D721Med (cell line): ENCODE results near the gene KCNC2.

Experiments
- DNase-seq: peaks from one replicate; pipeline ENCODE4 v3.0.0; 2011; ENCODE audit warnings: low spot score; ENCODE audit not compliant: insufficient read length
- FAIRE-seq: peaks from 2 replicates; lab custom pipeline; 2011; peaks lifted over from hg19 to GRCh38; lab: Jason Lieb, UNC
- TF ChIP-seq, protein P1 (sequence below): IDR thresholded peaks from 2 replicates; pipeline ENCODE4 v1.5.1; 2012; ENCODE audit warnings: mild to moderate bottlenecking, control low read depth; ENCODE audit not compliant: insufficient read depth; ENCODE audit errors: missing control alignments

KCNC2 gene

DNA sequence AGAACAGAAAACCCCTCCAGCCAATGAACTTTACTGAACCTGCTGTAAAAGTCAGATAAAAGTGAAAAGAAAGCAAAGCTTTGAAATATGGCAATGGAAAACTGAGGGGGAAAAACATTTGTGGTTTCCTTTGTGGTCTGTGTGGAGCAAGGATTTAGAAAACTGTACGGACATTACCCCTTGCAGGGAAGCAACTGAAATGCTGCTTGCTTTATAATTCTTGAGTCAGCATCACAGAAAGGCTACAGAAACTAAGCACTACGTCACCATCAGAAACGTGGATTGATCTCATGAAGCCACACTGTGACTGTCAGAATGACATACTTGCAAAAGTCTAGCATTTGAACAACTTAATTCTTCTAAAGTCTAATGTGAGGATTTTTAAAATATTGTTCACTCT lies 2.4 kb upstream of the KCNC2 start:
- DNase-seq: no peak
- TF ChIP-seq, protein P1, sequence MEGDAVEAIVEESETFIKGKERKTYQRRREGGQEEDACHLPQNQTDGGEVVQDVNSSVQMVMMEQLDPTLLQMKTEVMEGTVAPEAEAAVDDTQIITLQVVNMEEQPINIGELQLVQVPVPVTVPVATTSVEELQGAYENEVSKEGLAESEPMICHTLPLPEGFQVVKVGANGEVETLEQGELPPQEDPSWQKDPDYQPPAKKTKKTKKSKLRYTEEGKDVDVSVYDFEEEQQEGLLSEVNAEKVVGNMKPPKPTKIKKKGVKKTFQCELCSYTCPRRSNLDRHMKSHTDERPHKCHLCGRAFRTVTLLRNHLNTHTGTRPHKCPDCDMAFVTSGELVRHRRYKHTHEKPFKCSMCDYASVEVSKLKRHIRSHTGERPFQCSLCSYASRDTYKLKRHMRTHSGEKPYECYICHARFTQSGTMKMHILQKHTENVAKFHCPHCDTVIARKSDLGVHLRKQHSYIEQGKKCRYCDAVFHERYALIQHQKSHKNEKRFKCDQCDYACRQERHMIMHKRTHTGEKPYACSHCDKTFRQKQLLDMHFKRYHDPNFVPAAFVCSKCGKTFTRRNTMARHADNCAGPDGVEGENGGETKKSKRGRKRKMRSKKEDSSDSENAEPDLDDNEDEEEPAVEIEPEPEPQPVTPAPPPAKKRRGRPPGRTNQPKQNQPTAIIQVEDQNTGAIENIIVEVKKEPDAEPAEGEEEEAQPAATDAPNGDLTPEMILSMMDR: no peak
- FAIRE-seq: no peak

- FAIRE-seq: no peak
- TF ChIP-seq, protein P1: no peak
- no peak for DNase-seq
Measured at GRCh38 chr12:75208856-75209811, 505 bp downstream of the KCNC2 start.

DNA sequence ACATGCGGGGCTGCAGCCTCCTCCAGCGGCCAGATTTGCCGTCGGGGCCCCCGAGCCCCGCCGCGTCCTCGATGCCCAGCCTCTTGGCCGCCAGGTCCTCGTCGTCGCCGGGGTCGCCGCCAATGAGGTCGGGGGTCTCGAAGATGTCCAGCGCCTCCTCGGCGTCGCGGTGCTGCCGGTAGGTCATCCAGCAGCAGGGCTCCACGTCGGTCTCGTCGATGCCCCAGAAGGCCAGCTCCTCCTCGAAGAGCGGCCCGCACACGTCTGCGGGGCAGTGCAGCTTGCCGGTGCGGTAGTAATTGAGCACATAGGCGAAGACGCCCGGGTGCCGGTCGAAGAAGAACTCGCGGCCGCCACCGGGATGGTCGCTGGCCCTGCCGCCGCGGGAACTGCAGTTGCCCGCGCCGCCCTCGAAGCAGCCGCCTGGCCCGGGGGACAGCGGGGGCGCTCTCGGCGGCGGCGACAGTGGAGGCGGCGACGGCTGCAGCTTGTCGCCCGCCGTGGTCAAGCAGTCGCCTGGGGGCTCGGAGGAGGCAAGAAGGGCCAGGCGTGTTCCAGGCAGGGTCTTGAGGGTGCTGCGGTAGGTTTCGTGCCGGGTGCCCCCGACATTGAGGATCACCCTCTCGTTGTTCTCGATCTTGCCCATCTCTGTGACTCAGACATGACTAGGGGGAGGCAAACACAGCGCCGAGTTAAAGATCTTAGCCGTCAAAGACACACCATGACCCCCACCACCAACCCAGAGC lies 2.1 kb downstream of the KCNC2 start:
- FAIRE-seq: no peak
- DNase-seq: no peak
- TF ChIP-seq, protein P1: no peak

GRCh38 chr12:75205558-75205957 lies 4.1 kb downstream of the KCNC2 start:
- FAIRE-seq (no peak), DNase-seq (no peak)
- TF ChIP-seq, protein P1: no peak

DNA sequence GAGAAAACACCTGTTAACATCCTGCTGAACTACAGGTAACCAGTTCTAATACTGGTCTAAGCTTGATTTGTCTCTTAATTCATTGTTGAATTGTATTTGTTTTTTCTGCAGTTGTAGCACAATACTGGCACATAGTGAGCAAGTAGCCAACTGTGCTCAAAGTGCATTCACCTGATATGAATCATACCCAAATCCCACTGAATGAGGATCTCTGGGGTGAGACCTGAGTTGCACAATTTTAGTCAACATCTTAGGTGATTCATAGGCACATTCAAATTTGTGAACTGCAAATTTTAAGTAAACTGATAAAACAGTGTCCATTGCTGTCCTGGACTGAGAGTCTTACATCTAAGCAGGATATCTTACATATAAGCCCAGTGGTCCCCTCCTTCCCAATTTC lies 12.8 kb downstream of the KCNC2 start:
- DNase-seq (no peak), FAIRE-seq (no peak)
- TF ChIP-seq, protein P1: no peak

DNA sequence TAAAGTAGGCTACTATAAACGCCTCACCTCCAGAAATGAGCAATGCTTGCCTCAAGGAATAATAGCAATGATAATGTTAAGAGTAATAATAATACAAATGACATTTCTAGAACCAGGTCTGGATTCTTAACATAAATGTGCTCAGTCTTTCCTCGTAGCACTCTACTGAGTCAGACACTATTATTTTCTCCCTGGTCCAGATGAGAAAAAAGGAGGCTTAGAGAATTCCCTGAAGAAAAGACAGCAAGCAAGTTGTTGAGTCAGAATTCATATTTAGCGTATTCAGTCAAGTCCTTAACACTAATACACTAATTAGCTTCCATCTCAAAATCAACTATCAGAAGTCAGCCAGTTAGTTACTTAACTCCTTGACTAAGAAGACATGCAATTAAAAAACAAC lies 13.2 kb downstream of the KCNC2 start:
- DNase-seq (no peak), FAIRE-seq (no peak)
- TF ChIP-seq, protein P1: no peak
